Stimulated activated CD8-positive, alpha-beta memory T cell treated with anti-CD3 and anti-CD28 coated beads, Interleukin-12 subunit alpha, Interleukin-12 subunit beta, amount 100 ng/mL, for 1 hour (primary cell): Measurements from ENCODE around the gene SF3A2.

Source experiments
- DNase-seq: peaks from one replicate; pipeline ENCODE4 v3.0.0-alpha.2; 2020; ENCODE audit warnings: low read depth

The SF3A2 gene

GRCh38 chr19:2253106-2254063 lies 16.8 kb downstream of the SF3A2 start:
- DNase-seq: no peak

GRCh38 chr19:2254064-2254872 lies 17.6 kb downstream of the SF3A2 start:
- DNase-seq: no peak

GRCh38 chr19:2255112-2255845 lies 18.7 kb downstream of the SF3A2 start:
- no peak for DNase-seq

- DNase-seq: no peak
These were observed 19.5 kb downstream of the SF3A2 start, which contains the start of gene JSRP1 for GRCh38 chr19:2255982-2256685. Gene JSRP1 (minus strand): TSS chr19:2256417. CDS start chr19:2255314, 1,103 bp downstream.

GRCh38 chr19:2259336-2259735 lies 22.7 kb downstream of the SF3A2 start:
- no peak for DNase-seq

- no peak for DNase-seq
These were observed 23.7 kb downstream of the SF3A2 start for GRCh38 chr19:2260341-2260805.

GRCh38 chr19:2261438-2262172 lies 25.0 kb downstream of the SF3A2 start:
- DNase-seq: peak; percentile 41

- DNase-seq: no peak
These were observed 29.8 kb downstream of the SF3A2 start for GRCh38 chr19:2266183-2266993.

- DNase-seq: no peak
These were observed 31.8 kb downstream of the SF3A2 start for GRCh38 chr19:2268480-2268830.

GRCh38 chr19:2268861-2269243 lies 32.2 kb downstream of the SF3A2 start:
- no peak for DNase-seq

GRCh38 chr19:2269244-2270156 lies 32.9 kb downstream of the SF3A2 start:
- peak; percentile 98 for DNase-seq

- DNase-seq: no peak
These were observed 33.5 kb downstream of the SF3A2 start for GRCh38 chr19:2270157-2270422.

GRCh38 chr19:2270423-2271233 lies 34.0 kb downstream of the SF3A2 start:
- peak; percentile 47 for DNase-seq

GRCh38 chr19:2271234-2272103 lies 34.8 kb downstream of the SF3A2 start:
- no peak for DNase-seq

- peak; percentile 46 for DNase-seq
These were observed 36.9 kb downstream of the SF3A2 start for GRCh38 chr19:2273356-2274184.

GRCh38 chr19:2274185-2274711 lies 37.6 kb downstream of the SF3A2 start:
- no peak for DNase-seq
